ENCODE data around the gene RAB40C.
A peak's percentile ranks its signal among the peaks of the same experiment; 100 is the strongest.

The RAB40C gene

GRCh38 chr16:670485-671352 is 80.9 kb downstream of the RAB40C start:
- DNase-seq (ENCODE audit: low spot score): no peak

DNA sequence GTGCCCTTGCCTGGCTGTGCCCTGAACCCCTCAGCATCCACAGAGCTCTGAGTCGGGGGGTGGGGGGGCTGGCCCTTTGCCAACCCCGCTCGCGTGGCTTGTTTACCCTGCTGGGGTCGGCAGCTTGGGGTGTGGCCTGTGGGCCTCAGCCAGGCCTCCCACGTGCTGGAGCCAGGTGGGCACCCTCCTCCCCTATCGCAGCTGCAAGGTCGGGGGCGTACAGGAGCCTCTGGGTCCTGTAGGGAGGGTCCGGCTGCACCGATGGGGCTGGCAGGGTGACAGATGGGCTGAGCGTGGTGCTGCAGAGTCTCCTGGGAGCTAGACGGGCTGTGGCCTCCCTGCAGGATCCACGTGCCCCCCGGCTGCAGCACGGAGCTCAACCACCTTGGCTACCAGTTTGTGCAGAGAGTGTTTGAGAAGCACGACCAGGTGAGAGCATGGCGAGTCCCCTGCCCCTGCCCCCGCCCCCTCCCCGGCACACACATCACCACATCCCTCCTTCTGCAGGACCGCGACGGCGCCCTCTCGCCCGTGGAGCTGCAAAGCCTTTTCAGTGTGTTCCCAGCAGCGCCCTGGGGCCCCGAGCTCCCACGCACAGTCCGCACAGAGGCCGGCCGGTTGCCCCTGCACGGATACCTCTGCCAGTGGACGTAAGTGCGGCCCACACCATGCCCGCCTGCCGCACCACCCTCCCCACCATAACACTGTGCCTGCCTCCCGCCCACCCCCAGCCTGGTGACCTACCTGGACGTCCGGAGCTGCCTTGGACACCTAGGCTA is 81.7 kb downstream of the RAB40C start:
- no peak for DNase-seq (ENCODE audit: low spot score)

DNA sequence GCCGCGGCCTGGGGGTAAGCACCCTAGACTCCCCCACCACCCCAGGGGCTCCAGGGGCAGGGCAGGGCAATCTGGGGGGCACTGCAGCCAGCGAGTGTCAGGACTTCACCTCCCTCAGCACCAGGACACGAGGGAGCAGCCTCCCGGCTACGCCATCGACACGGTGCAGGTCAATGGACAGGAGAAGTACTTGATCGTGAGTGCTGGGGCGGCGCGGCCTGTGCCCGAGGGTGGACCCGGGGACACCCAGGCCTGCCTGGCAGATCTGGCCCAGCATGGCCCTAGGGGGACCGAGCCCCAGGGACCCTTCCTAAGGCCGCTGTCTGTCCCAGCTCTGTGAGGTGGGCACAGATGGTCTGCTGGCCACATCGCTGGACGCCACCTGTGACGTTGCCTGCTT is 82.5 kb downstream of the RAB40C start:
- no peak for DNase-seq (ENCODE audit: low spot score)

DNA sequence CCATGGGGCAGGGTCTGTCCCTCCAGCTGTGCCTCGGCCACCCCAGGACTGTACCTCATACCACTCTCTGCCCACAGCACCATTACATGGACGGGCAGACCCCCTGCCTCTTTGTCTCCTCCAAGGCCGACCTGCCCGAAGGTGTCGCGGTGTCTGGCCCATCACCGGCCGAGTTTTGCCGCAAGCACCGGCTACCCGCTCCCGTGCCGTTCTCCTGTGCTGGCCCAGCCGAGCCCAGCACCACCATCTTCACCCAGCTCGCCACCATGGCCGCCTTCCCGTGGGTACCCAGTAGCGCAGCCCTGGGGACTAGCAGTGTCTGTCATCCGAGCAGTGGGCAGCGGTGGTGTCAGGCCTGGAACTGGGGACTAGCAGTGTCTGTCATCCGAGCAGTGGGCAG is 83.0 kb downstream of the RAB40C start:
- no peak for DNase-seq (ENCODE audit: low spot score)

- DNase-seq (ENCODE audit: low spot score): no peak
These were observed 83.6 kb downstream of the RAB40C start for GRCh38 chr16:673399-673991.

GRCh38 chr16:674214-674881 is 84.5 kb downstream of the RAB40C start:
- DNase-seq (ENCODE audit: low spot score): no peak

DNA sequence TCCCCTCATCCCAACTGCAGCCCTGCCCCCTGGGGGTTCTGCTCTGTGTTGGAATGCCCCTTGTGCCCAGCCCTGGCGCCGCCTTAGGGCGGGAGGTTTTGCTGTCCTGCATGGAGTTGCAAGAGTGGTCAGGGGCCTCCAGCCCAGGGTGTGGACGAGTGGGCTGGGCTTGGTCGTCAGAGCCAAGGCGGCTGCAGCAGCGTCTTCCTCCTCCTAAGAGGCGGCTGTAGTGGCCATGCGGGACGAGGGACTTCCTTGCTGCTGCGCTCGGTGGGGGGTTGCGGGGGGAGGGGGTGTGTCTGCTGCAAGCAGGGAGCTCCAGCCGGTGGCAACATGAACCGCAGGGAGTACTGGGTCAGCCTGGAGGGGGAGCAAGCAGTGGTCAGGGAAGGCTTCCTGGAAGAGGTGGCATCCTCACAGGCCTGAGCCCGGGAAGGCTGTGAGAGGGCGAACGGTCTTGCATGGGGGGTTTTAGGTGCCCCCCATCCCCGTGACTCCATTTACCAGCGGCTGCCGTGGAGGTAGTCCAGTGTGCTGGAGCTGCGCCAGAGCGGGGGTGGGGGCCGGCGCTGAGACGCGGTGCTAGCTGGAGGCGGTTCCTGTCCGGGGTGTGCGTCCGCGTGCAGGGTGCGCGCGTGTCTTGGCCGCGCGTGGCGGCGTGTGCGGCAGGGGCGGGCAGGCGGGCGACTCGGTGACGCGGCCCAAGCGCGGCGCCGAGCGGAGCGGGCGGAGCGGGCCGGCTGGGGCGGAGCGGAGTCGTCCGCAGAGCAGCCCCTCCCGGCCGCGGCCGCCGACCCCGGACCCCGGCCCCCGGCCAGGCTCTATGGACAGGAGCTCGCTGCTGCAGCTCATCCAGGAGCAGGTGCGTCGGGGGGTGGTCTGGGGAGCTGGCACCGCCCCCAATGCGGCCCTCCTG is 85.4 kb downstream of the RAB40C start, which contains the start of gene RHBDL1:
Gene RHBDL1, plus strand, starts transcription at position 704 of the 916 bp plus-strand sequence. Its CDS starts 120 bp downstream, at position 824.
- peak; percentile 48 for DNase-seq (ENCODE audit: low spot score)

DNA sequence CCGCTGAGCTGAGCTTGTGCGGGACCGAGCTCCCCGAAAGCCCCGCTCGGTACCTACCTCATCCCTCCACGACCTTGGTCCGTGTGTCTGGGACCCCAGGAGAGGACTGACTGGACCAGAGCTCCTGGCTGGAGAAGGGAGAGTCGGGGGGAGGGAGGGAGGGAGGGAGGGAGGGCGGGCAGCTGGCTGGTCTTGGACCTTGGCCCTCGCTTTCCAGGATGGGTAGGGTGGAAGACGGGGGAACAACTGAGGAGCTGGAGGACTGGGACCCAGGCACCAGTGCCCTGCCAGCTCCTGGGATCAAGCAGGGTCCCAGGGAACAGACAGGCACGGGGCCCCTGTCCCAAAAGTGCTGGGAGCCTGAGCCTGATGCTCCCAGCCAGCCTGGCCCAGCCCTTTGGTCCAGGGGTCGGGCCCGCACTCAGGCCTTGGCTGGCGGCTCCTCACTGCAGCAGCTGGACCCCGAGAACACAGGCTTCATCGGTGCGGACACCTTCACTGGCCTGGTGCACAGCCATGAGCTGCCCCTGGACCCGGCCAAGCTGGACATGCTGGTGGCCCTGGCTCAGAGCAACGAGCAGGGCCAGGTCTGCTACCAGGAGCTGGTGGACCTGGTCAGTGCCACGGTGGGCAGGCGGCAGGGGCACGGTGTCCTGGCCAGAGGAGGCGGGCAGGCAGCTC is 86.2 kb downstream of the RAB40C start:
- peak; percentile 59 for DNase-seq (ENCODE audit: low spot score)

- DNase-seq (ENCODE audit: low spot score): no peak
These were observed 86.7 kb downstream of the RAB40C start for GRCh38 chr16:676565-676902.

- no peak for DNase-seq (ENCODE audit: low spot score)
These were observed 87.0 kb downstream of the RAB40C start for GRCh38 chr16:676913-677312.

DNA sequence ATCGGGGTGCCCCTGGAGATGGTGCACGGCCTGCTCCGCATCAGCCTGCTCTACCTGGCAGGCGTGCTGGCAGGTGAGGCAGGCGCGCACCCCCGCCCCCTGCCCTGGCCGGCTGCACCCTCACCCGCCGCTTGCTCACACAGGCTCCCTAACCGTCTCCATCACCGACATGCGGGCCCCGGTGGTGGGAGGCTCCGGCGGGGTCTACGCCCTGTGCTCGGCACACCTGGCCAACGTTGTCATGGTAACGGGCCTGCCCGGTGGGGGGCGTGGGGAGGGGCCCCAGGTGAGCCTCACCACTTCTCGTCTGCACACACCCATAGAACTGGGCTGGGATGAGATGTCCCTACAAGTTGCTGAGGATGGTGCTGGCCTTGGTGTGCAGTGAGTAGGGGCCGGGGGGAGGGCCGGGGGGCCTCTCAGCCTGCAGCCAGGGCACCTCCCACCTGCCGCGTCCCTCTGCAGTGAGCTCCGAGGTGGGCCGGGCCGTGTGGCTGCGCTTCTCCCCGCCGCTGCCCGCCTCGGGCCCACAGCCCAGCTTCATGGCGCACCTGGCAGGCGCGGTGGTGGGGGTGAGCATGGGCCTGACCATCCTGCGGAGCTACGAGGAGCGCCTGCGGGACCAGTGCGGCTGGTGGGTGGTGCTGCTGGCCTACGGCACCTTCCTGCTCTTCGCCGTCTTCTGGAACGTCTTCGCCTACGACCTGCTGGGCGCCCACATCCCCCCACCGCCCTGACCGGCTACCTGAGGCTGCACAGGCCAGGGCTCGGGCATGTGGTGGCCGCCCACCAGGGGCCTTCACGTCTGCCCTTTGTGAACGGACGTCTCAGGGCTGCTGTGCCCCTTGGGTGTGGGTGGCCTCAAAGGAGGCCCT is 87.7 kb downstream of the RAB40C start:
- DNase-seq (ENCODE audit: low spot score): no peak

GRCh38 chr16:678209-678857 is 88.5 kb downstream of the RAB40C start:
- no peak for DNase-seq (ENCODE audit: low spot score)

Data from HuH-7.5 (cell line).